HG02885 (cell line): Measurements from ENCODE around the gene PRKN.
"Not testable (repeated sequence)": the region's sequence is repeated elsewhere in the genome, so short reads cannot be mapped to it uniquely, and the experiment has no call there.

Experiments
- ATAC-seq: cut with Tn5 transposase; IDR thresholded peaks from one replicate; pipeline ENCODE4 v1.9.1; 2021; ENCODE audit warnings: mild to moderate bottlenecking; ENCODE audit not compliant: unreplicated experiment, poor library complexity

PRKN gene

GRCh38 chr6:161843066-161843465 is 884.5 kb downstream of the PRKN start:
- ATAC-seq = no peak

GRCh38 chr6:161840380-161840779 is 887.2 kb downstream of the PRKN start:
- no peak for ATAC-seq

GRCh38 chr6:161838306-161839035 is 889.1 kb downstream of the PRKN start:
- no peak for ATAC-seq

GRCh38 chr6:161837854-161838253 is 889.7 kb downstream of the PRKN start:
- no peak for ATAC-seq

GRCh38 chr6:161837449-161837735 is 890.2 kb downstream of the PRKN start:
- no peak for ATAC-seq

- no peak for ATAC-seq
These were observed 890.7 kb downstream of the PRKN start for GRCh38 chr6:161836643-161837448.

- ATAC-seq = no peak
These were observed 891.9 kb downstream of the PRKN start for GRCh38 chr6:161835500-161836215.

- ATAC-seq = no peak
These were observed 893.1 kb downstream of the PRKN start for GRCh38 chr6:161834426-161834825.

GRCh38 chr6:161833099-161833860 is 894.3 kb downstream of the PRKN start:
- ATAC-seq = no peak

GRCh38 chr6:161832622-161833021 is 894.9 kb downstream of the PRKN start:
- ATAC-seq = no peak

GRCh38 chr6:161830866-161831616 is 896.5 kb downstream of the PRKN start:
- ATAC-seq = no peak

GRCh38 chr6:161829291-161829729 is 898.3 kb downstream of the PRKN start:
- no peak for ATAC-seq

GRCh38 chr6:161828355-161828754 is 899.2 kb downstream of the PRKN start:
- no peak for ATAC-seq

GRCh38 chr6:161826512-161826911 is 901.1 kb downstream of the PRKN start:
- no peak for ATAC-seq

GRCh38 chr6:161822204-161822603 is 905.4 kb downstream of the PRKN start:
- not testable (repeated sequence) for ATAC-seq

GRCh38 chr6:161817881-161818280 is 909.7 kb downstream of the PRKN start:
- no peak for ATAC-seq

- no peak for ATAC-seq
These were observed 911.6 kb downstream of the PRKN start for GRCh38 chr6:161815965-161816364.

GRCh38 chr6:161813156-161813555 is 914.4 kb downstream of the PRKN start:
- ATAC-seq = no peak

GRCh38 chr6:161809971-161810370 is 917.6 kb downstream of the PRKN start:
- ATAC-seq = no peak

GRCh38 chr6:161804838-161805237 is 922.7 kb downstream of the PRKN start:
- no peak for ATAC-seq
